Measurements from ENCODE around the gene PIN1. TPM values are rescaled to one million over a fixed set of nuclear protein-coding genes. Genes with fewer than 3 reads are reported as not detected.
"Not testable (repeated sequence)": the region's sequence is repeated elsewhere in the genome, so short reads cannot be mapped to it uniquely, and the experiment has no call there.

PIN1 gene
- total RNA-seq, 4 donors from 2014 or later: 137 to 160 (median 153) TPM

GRCh38 chr19:9839415-9839814 is 4.3 kb downstream of the PIN1 start:
- Histone ChIP-seq H3K27me3 (no peaks in the 10 kb centered on the region), H3K36me3 (peaks cover 0 to 78% of the 10 kb centered on the region in 2 donors), H3K4me3 (no peak overlapping the region), H3K4me1 (peaks cover 0 to 49% (median 5%) of the 10 kb centered on the region in 3 donors), H3K27ac (no peak overlapping the region), H3K9me3 (peaks cover 0 to 10% (median 0%) of the 10 kb centered on the region in 3 donors)
- WGBS, 2 donors (ENCODE audit: low coverage in 1 of 2): 43% methylated on average over 1 of the region's 1 CpG; no CpG with 5 or more reads in 1 of the 2 donors
- TF ChIP-seq POLR2AphosphoS5 (IDR thresholded peaks at IDR 0.05) (no peak), POLR2A (IDR thresholded peaks at IDR 0.05) (no peak), EP300 (IDR thresholded peaks at IDR 0.05) (no peak)
- TF ChIP-seq, protein P1, sequence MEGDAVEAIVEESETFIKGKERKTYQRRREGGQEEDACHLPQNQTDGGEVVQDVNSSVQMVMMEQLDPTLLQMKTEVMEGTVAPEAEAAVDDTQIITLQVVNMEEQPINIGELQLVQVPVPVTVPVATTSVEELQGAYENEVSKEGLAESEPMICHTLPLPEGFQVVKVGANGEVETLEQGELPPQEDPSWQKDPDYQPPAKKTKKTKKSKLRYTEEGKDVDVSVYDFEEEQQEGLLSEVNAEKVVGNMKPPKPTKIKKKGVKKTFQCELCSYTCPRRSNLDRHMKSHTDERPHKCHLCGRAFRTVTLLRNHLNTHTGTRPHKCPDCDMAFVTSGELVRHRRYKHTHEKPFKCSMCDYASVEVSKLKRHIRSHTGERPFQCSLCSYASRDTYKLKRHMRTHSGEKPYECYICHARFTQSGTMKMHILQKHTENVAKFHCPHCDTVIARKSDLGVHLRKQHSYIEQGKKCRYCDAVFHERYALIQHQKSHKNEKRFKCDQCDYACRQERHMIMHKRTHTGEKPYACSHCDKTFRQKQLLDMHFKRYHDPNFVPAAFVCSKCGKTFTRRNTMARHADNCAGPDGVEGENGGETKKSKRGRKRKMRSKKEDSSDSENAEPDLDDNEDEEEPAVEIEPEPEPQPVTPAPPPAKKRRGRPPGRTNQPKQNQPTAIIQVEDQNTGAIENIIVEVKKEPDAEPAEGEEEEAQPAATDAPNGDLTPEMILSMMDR (IDR thresholded peaks at IDR 0.05): no peak
- ATAC-seq: no peak

DNA sequence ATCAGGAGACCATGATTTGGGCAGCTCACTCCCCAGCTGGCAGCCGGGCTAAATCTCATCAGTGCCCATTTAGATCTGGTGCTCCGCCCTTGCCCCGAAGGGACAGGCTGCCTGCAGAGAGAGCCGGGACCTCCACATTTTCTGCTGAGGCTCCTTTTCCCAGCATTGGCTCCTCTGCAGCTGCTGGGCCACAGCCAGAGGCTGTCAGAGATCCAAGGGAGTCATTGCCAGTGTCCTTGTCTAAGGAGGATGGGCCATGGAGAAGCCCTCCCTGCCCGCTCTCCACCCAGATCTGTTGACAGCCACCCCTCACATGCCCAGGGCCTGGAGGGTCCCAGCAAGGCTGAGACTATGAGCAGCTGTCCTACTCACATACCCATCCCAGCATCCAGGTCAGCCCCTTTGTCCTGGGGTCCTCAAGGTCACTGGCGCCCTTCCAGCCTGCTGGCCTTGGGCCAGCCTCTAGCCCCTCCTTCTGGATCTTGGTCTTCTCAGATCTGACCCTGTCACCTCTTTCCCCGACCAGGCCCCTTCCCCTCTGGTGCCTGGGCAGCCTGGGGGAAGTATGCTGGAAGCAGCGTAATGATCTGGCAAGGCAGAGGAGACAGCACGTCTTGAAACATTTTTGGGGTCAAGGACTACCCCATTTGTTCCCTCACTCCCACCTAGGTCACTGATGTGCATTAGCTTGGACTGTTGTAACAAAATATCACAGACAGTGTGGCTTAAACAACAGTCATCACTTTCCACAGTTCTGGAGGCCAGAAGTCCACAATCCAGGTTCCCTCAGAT is 7.9 kb downstream of the PIN1 start:
- Histone ChIP-seq H3K27ac (no peak overlapping the region), H3K4me1 (peaks cover 0 to 33% (median 0%) of the 10 kb centered on the region in 3 donors), H3K9me3 (peaks cover 0 to 10% (median 0%) of the 10 kb centered on the region in 3 donors), H3K36me3 (peaks cover 0 to 100% of the 10 kb centered on the region in 2 donors), H3K27me3 (no peaks in the 10 kb centered on the region), H3K4me3 (no peak overlapping the region)
- ATAC-seq: no peak
- TF ChIP-seq, protein P1 (IDR thresholded peaks at IDR 0.05): no peak
- TF ChIP-seq POLR2A (IDR thresholded peaks at IDR 0.05): no peak
- TF ChIP-seq POLR2AphosphoS5 (IDR thresholded peaks at IDR 0.05): no peak
- TF ChIP-seq EP300 (IDR thresholded peaks at IDR 0.05): no peak
- WGBS, 2 donors (ENCODE audit: low coverage in 1 of 2): 94 to 100% methylated on average over 1 to 2 of the region's 9 CpGs

DNA sequence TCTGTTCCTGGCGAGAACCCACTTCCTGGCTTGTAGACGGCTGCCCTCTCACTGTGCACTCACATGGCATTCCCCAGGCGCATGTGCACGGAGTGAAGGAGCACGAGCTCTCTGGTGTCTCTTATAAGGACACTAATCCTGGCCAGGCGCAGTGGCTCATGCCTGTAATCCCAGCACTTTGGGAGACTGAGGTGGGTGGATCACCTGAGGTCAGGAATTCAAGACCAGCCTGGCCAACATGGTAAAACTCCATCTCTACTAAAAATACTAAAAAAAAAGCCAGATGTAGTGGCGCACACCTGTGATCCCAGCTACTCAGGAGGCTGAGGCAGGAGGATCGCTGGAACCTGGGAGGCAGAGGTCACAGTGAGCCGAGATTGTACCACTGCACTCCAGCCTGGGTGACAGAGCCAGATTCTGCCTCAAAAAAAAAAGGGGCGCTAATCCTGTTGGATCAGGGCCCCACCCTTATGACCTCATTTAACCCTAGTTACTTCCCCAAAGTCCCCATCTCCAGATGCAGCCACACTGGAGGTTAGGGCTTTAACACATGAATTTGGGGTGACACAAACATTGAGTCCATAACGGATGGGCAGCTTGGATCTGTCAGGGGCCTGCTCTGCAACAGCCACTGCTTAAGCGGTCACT is 8.6 kb downstream of the PIN1 start:
- not testable (repeated sequence) for H3K4me3 ChIP-seq, H3K27me3 ChIP-seq, H3K27ac ChIP-seq, H3K9me3 ChIP-seq, ATAC-seq
- WGBS, 2 donors (ENCODE audit: low coverage in 1 of 2): 89 to 93% methylated on average over 7 to 8 of the region's 12 CpGs
- peaks cover 0 to 100% of the 10 kb centered on the region in 2 donors for H3K36me3 ChIP-seq
- H3K4me1 ChIP-seq: peaks cover 0 to 33% (median 0%) of the 10 kb centered on the region in 3 donors

- ATAC-seq: peak; percentile 81
- Histone ChIP-seq H3K36me3 (peaks cover 0 to 98% of the 10 kb centered on the region in 2 donors), H3K27ac (no peak overlapping the region), H3K4me1 (peaks cover 0 to 27% (median 0%) of the 10 kb centered on the region in 3 donors), H3K9me3 (peaks cover 0 to 10% (median 0%) of the 10 kb centered on the region in 3 donors), H3K27me3 (no peaks in the 10 kb centered on the region), H3K4me3 (no peak overlapping the region)
- TF ChIP-seq EP300 (IDR thresholded peaks at IDR 0.05): no peak
- TF ChIP-seq, protein P1 (IDR thresholded peaks at IDR 0.05): peak in 3 of 4 experiments; percentile 32 to 45 (median 42)
- no peak for TF ChIP-seq POLR2A (IDR thresholded peaks at IDR 0.05)
- peak; percentile 14 for TF ChIP-seq POLR2AphosphoS5 (IDR thresholded peaks at IDR 0.05)
- WGBS, 2 donors (ENCODE audit: low coverage in 1 of 2): 20% methylated on average over 2 of the region's 13 CpGs; no CpG with 5 or more reads in 1 of the 2 donors
These were observed 12.1 kb downstream of the PIN1 start for GRCh38 chr19:9847087-9847671.

DNA sequence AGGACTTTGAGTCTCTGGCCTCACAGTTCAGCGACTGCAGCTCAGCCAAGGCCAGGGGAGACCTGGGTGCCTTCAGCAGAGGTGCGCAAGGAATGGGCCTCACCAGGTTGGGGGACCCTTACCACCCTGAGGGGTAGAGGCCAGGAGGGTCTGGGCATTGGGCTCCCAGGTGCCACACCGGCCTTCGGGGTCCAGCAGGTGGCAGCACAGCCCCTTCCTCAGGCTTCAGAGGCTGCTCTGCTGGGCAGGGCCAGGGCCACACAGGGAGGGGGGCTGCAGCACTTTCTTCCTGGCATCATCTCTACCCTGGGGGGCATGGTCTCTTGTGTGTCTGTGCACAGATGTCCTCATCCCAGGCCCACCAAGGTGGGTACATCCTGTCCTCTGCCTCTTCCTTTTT is 12.9 kb downstream of the PIN1 start:
- Histone ChIP-seq H3K27me3 (no peaks in the 10 kb centered on the region), H3K4me3 (no peak overlapping the region), H3K4me1 (peaks cover 0 to 21% (median 0%) of the 10 kb centered on the region in 3 donors), H3K27ac (no peak overlapping the region), H3K9me3 (peaks cover 0 to 10% (median 0%) of the 10 kb centered on the region in 3 donors), H3K36me3 (peaks cover 0 to 89% of the 10 kb centered on the region in 2 donors)
- TF ChIP-seq POLR2AphosphoS5 (IDR thresholded peaks at IDR 0.05) (no peak), POLR2A (IDR thresholded peaks at IDR 0.05) (no peak), EP300 (IDR thresholded peaks at IDR 0.05) (no peak)
- TF ChIP-seq, protein P1 (IDR thresholded peaks at IDR 0.05): peak in 1 of 4 experiments; percentile 10
- WGBS, 2 donors (ENCODE audit: low coverage in 1 of 2): no CpG with 5 or more reads among the region's 4 CpGs
- no peak for ATAC-seq

All from gastroesophageal sphincter (tissue), 4 donors.